Measurements from ENCODE around the gene SPP2.

Gene SPP2

DNA sequence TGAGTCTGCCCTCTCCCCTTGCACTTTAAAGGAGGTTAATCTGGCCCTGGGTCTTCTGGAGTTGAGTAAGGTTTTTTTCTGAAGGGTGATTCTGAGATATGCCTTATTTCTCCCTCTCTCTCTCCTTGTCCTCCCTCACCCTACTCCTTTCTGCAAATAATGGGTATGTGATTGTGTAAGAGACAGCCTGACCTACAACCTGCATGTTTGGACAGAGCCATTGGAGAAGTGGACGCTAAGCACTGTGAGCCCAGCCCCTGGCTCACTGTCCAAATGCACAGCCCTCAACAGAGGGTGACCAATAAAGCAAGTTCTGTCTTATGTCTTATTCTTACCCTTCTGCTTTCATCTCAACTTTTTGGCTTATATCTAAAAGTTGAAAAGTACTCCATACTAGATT is 71.5 kb downstream of the SPP2 start:
- DNase-seq (ENCODE audit: extremely low read depth, insufficient read length): no peak
- H3K36me3 ChIP-seq (ENCODE audit: control insufficient read depth, insufficient read depth, low read length): no peaks in the 10 kb centered on the region
- TF ChIP-seq, protein P1, sequence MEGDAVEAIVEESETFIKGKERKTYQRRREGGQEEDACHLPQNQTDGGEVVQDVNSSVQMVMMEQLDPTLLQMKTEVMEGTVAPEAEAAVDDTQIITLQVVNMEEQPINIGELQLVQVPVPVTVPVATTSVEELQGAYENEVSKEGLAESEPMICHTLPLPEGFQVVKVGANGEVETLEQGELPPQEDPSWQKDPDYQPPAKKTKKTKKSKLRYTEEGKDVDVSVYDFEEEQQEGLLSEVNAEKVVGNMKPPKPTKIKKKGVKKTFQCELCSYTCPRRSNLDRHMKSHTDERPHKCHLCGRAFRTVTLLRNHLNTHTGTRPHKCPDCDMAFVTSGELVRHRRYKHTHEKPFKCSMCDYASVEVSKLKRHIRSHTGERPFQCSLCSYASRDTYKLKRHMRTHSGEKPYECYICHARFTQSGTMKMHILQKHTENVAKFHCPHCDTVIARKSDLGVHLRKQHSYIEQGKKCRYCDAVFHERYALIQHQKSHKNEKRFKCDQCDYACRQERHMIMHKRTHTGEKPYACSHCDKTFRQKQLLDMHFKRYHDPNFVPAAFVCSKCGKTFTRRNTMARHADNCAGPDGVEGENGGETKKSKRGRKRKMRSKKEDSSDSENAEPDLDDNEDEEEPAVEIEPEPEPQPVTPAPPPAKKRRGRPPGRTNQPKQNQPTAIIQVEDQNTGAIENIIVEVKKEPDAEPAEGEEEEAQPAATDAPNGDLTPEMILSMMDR (IDR thresholded peaks at IDR 0.05; ENCODE audit: insufficient read depth, low read length, poor library complexity, severe bottlenecking): no peak
- no peaks in the 10 kb centered on the region; the same call in none of the 2 replicates for H3K27me3 ChIP-seq (replicated peaks; ENCODE audit: control insufficient read depth, insufficient read depth, low read length)
- H3K4me3 ChIP-seq (replicated peaks; ENCODE audit: low read depth, low read length): no peak overlapping the region

DNA sequence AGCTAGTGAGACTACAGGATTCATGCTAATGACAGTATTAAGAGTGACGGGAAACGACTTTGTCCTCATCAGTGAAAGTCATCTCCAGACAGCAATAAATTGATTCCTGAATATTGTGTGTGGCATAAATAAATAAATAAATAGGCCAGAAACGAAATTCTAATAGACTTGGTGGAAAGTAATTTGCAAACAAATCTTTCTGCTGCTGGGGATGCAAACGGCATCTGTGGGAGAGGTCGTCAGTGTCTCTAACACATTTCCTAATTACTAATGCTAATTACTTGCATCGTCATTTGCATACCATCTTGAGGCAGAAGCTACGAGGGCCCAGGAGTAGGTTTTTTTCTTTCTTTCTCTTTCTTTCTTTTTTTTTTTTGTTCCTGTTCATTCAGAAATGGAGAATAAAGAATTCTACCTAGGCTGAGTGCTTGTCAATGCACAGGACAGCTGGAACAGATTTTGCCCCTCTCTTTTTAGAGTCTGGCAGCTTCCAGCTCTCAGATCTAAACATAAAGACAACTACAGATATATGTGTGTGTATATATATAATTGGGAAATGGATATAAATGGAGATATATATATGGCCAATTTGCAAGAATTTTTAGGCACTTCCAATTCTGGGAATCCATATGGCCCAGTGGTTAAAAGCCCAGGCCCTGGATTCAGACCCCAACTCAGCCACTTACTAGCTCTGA is 75.1 kb downstream of the SPP2 start:
- no peak overlapping the region for H3K4me3 ChIP-seq (replicated peaks; ENCODE audit: low read depth, low read length)
- TF ChIP-seq, protein P1 (IDR thresholded peaks at IDR 0.05; ENCODE audit: insufficient read depth, low read length, poor library complexity, severe bottlenecking): no peak
- H3K27me3 ChIP-seq (replicated peaks; ENCODE audit: control insufficient read depth, insufficient read depth, low read length): no peaks in the 10 kb centered on the region; the same call in none of the 2 replicates
- DNase-seq (ENCODE audit: extremely low read depth, insufficient read length): no peak
- H3K36me3 ChIP-seq (ENCODE audit: control insufficient read depth, insufficient read depth, low read length): no peaks in the 10 kb centered on the region

DNA sequence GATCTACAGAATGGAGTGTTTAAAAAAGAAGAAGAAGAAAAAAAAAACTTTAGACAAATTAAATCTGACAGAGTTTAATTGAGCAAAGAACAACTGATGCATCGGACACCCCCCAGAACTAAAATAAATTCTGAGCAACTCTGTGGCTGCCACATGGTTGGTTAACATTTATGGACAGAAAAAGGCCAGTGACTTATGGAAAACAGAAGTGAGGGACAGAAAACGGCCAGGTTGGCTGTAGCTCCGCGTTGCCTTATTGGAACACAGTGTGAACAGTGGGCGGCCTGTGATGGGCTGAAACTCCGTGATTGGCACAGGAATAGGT is 75.6 kb downstream of the SPP2 start:
- TF ChIP-seq, protein P1 (IDR thresholded peaks at IDR 0.05; ENCODE audit: insufficient read depth, low read length, poor library complexity, severe bottlenecking): no peak
- Histone ChIP-seq H3K27me3 (replicated peaks; ENCODE audit: control insufficient read depth, insufficient read depth, low read length) (no peaks in the 10 kb centered on the region; the same call in none of the 2 replicates), H3K4me3 (replicated peaks; ENCODE audit: low read depth, low read length) (no peak overlapping the region), H3K36me3 (ENCODE audit: control insufficient read depth, insufficient read depth, low read length) (no peaks in the 10 kb centered on the region)
- DNase-seq (ENCODE audit: extremely low read depth, insufficient read length): no peak
